Uterus (tissue), 4 donors: ENCODE data around the gene ARMC10. TPM values are rescaled to one million over a fixed set of nuclear protein-coding genes. Genes with fewer than 3 reads are reported as not detected.

Experiments
- DNase-seq, 2 donors: peaks; one replicate each; pipeline ENCODE4 v3.0.0-alpha.2; 2019 to 2020
- H3K27ac ChIP-seq, 2 donors: fragments of 200-600 bp; sonication (generic); 1 replicate in 1 of 2; 2 replicates in 1 of 2; pipeline ENCODE4 v1.5.1; 2016 to 2018
- H3K27me3 ChIP-seq, 2 donors: fragments of 200-600 bp; sonication (generic); one replicate each; pipeline ENCODE4 v1.5.1; 2018 to 2019; ENCODE audit warnings: control low read depth in 1 of 2
- H3K36me3 ChIP-seq, 2 donors: fragments of 200-600 bp; sonication (generic); one replicate each; pipeline ENCODE4 v1.5.1; 2019; ENCODE audit warnings: control low read depth in 1 of 2
- H3K4me1 ChIP-seq, 2 donors: fragments of 200-600 bp; sonication (generic); one replicate each; pipeline ENCODE4 v1.5.1; 2018 to 2019; ENCODE audit warnings: control low read depth in 1 of 2
- H3K4me3 ChIP-seq, 2 donors: fragments of 200-600 bp; sonication (generic); 1 replicate in 1 of 2; 2 replicates in 1 of 2; pipeline ENCODE4 v1.5.1; 2018 to 2019; ENCODE audit warnings: mild to moderate bottlenecking in 1 of 2
- H3K9me3 ChIP-seq, 2 donors: fragments of 200-600 bp; sonication (generic); one replicate each; pipeline ENCODE4 v1.5.1; 2019; ENCODE audit warnings: control low read depth in 1 of 2
- CTCF ChIP-seq, 4 experiments: fragments of 200-600 bp in 2 of 4; fragments of 450-650 bp in 2 of 4; sonication (generic) in 2 of 4; IDR thresholded peaks; one replicate each; pipeline ENCODE4 v1.5.1; 2016 to 2019; ENCODE audit warnings: antibody characterized with exemption in 4 of 4, mild to moderate bottlenecking in 2 of 4, moderate library complexity in 1 of 4
- POLR2A ChIP-seq, 2 donors: fragments of 450-650 bp; IDR thresholded peaks; one replicate each; pipeline ENCODE4 v1.6.1; 2016; ENCODE audit warnings: antibody characterized with exemption in 2 of 2, mild to moderate bottlenecking in 1 of 2, moderate library complexity in 1 of 2
- intact Hi-C: fragments of 100-400 bp; cut with DNase I; formaldehyde crosslinking; loops from one replicate; pipeline ENCODE4 v1.15.1; 2023; ENCODE audit warnings: low total_unique reads
- total RNA-seq, 4 donors: library from RNA; depleted of rRNA in 3 of 4; stranded (reverse); fragments of >200 nt in 3 of 4; gene quantifications; one replicate each; pipeline versions ENCODE4 v1.1.0 to v1.2.4, GENCODE V29; 2014 to 2023
- donor health status: DM: yes; HTN: yes; CAD: no.

Gene ARMC10
- total RNA-seq, 4 donors from 2014 or later, result 47.0 to 66.1 (median 57.2) TPM

GRCh38 chr7:103117465-103117864 is 42.5 kb downstream of the ARMC10 start:
- intact Hi-C loops, result no loop called here

GRCh38 chr7:103119791-103120291 is 44.9 kb downstream of the ARMC10 start:
- TF ChIP-seq POLR2A (IDR thresholded peaks at IDR 0.05), result no peak
- no peak for TF ChIP-seq CTCF (IDR thresholded peaks at IDR 0.05)
- DNase-seq, result no peak
- intact Hi-C loops, result no loop called here
- Histone ChIP-seq H3K27me3 (no peaks in the 10 kb centered on the region), H3K36me3 (no peaks in the 10 kb centered on the region), H3K9me3 (no peaks in the 10 kb centered on the region), H3K4me1 (no peaks in the 10 kb centered on the region), H3K4me3 (no peak overlapping the region), H3K27ac (no peak overlapping the region)

More at GRCh38 chr7:103117465-103117864, 42.5 kb downstream of the ARMC10 start:
- Histone ChIP-seq H3K4me1 (no peaks in the 10 kb centered on the region), H3K27ac (no peak overlapping the region), H3K27me3 (no peaks in the 10 kb centered on the region), H3K36me3 (no peaks in the 10 kb centered on the region), H3K4me3 (no peak overlapping the region), H3K9me3 (no peaks in the 10 kb centered on the region)
- no peak for DNase-seq
- TF ChIP-seq POLR2A (IDR thresholded peaks at IDR 0.05) (no peak), CTCF (IDR thresholded peaks at IDR 0.05) (no peak)

- intact Hi-C loops, result no loop called here
- DNase-seq, result no peak
- Histone ChIP-seq H3K36me3 (no peaks in the 10 kb centered on the region), H3K4me3 (no peak overlapping the region), H3K4me1 (no peaks in the 10 kb centered on the region), H3K9me3 (no peaks in the 10 kb centered on the region), H3K27me3 (no peaks in the 10 kb centered on the region), H3K27ac (no peak overlapping the region)
- TF ChIP-seq POLR2A (IDR thresholded peaks at IDR 0.05) (no peak), CTCF (IDR thresholded peaks at IDR 0.05) (no peak)
Measured at GRCh38 chr7:103120362-103120761, 45.4 kb downstream of the ARMC10 start.

GRCh38 chr7:103121641-103122040 is 46.7 kb downstream of the ARMC10 start:
- Histone ChIP-seq H3K4me1 (no peaks in the 10 kb centered on the region), H3K9me3 (no peaks in the 10 kb centered on the region), H3K4me3 (no peak overlapping the region), H3K27me3 (no peaks in the 10 kb centered on the region), H3K27ac (no peak overlapping the region), H3K36me3 (no peaks in the 10 kb centered on the region)
- intact Hi-C loops, result no loop called here
- no peak for DNase-seq
- TF ChIP-seq CTCF (IDR thresholded peaks at IDR 0.05) (no peak), POLR2A (IDR thresholded peaks at IDR 0.05) (no peak)

DNA sequence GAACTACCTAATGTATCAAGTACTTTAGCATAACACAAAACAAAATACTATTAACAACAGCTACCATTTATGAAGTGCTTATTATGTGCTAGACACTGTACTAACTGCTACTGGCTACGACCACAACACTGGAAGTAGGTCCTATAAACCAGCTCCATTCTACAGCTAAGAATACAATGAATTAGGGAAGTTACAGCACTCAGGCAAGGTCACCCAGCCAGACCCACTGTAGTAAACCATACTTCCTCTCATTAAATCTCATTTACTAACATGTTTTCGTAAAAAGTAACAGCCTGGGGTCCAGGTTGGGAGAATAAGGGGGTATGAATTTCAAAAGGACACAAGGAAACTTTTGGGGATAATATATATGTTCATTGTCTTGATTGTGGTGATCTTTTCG is 48.6 kb downstream of the ARMC10 start:
- Histone ChIP-seq H3K36me3 (no peaks in the 10 kb centered on the region), H3K4me1 (no peaks in the 10 kb centered on the region), H3K27ac (no peak overlapping the region), H3K27me3 (no peaks in the 10 kb centered on the region), H3K4me3 (no peak overlapping the region), H3K9me3 (no peaks in the 10 kb centered on the region)
- no peak for DNase-seq
- intact Hi-C loops, result no loop called here
- no peak for TF ChIP-seq CTCF (IDR thresholded peaks at IDR 0.05)
- TF ChIP-seq POLR2A (IDR thresholded peaks at IDR 0.05), result no peak
